WTC11 (cell line): ENCODE results near the gene SLC29A1. TPM values are rescaled to one million over a fixed set of nuclear protein-coding genes. Genes with fewer than 3 reads are reported as not detected.

Experiments
- ATAC-seq: fragments of 200-7000 bp; cut with Tn5 transposase; 2 replicates; pipeline ENCODE4 v1.10.0; 2021; ENCODE audit warnings: mild to moderate bottlenecking, moderate library complexity
- CTCF ChIA-PET: fragments of 300-600 bp; sonication (Branson Sonifier 250); formaldehyde crosslinking; loops from one replicate; lab custom pipeline; 2021; ENCODE audit warnings: antibody characterized with exemption; lab: Charles Lee
- POLR2A ChIA-PET: fragments of 350-600 bp; sonication (Branson Sonifier 250); formaldehyde crosslinking; loops from one replicate; lab custom pipeline; 2021; ENCODE audit warnings: antibody characterized with exemption; lab: Charles Lee
- DNase-seq: peaks from one replicate; pipeline ENCODE4 v3.0.0; 2021; ENCODE audit warnings: low spot score
- H3K27ac Mint-ChIP-seq: 2 replicates; pipeline ENCODE4 v1.8.0; 2021; ENCODE audit warnings: mixed read lengths
- H3K27me3 Mint-ChIP-seq: 2 replicates; pipeline ENCODE4 v1.8.0; 2021; ENCODE audit warnings: low read depth, mild to moderate bottlenecking, moderate library complexity, mixed read lengths
- H3K36me3 Mint-ChIP-seq: 2 replicates; pipeline ENCODE4 v1.8.0; 2021; ENCODE audit warnings: mixed read lengths
- H3K4me1 Mint-ChIP-seq: 2 replicates; pipeline ENCODE4 v1.8.0; 2022; ENCODE audit warnings: mixed read lengths
- H3K4me3 Mint-ChIP-seq: 2 replicates; pipeline ENCODE4 v1.8.0; 2021; ENCODE audit warnings: mild to moderate bottlenecking, moderate library complexity, mixed read lengths
- H3K9me3 Mint-ChIP-seq: 2 replicates; pipeline ENCODE4 v1.8.0; 2021; ENCODE audit warnings: mixed read lengths
- AR ChIP-seq: fragments of 250-450 bp; sonication (Bioruptor Pico); IDR thresholded peaks from 2 replicates; pipeline ENCODE4 v1.9.0; 2021; ENCODE audit warnings: mild to moderate bottlenecking
- ARID4B ChIP-seq: sonication (generic); formaldehyde crosslinking; IDR thresholded peaks from 2 replicates; pipeline ENCODE4 v1.8.0; 2023; ENCODE audit warnings: missing genetic modification reagents, mild to moderate bottlenecking, borderline replicate concordance
- ATF1 ChIP-seq: sonication (generic); formaldehyde crosslinking; IDR thresholded peaks from 2 replicates; pipeline ENCODE4 v1.8.1; 2023; ENCODE audit warnings: mild to moderate bottlenecking, moderate library complexity, missing genetic modification reagents
- HMGA2 ChIP-seq: fragments of 250-450 bp; sonication (Bioruptor Pico); IDR thresholded peaks from 2 replicates; pipeline ENCODE4 v1.4.0; 2021; ENCODE audit warnings: mild to moderate bottlenecking, moderate library complexity
- HMGXB4 ChIP-seq: sonication (generic); formaldehyde crosslinking; IDR thresholded peaks from 2 replicates; pipeline ENCODE4 v1.8.1; 2023; ENCODE audit warnings: mild to moderate bottlenecking, moderate library complexity, missing genetic modification reagents
- NFATC4 ChIP-seq: fragments of 250-450 bp; sonication (Bioruptor Pico); IDR thresholded peaks from 2 replicates; pipeline ENCODE4 v1.9.0; 2021; ENCODE audit warnings: mild to moderate bottlenecking
- NR3C1 ChIP-seq: sonication (generic); formaldehyde crosslinking; conservative IDR thresholded peaks from 2 replicates; pipeline ENCODE4 v1.8.1; 2023; ENCODE audit warnings: low read depth, mild to moderate bottlenecking, missing genetic modification reagents
- PREB ChIP-seq: sonication (generic); formaldehyde crosslinking; IDR thresholded peaks from 2 replicates; pipeline ENCODE4 v1.8.1; 2022; ENCODE audit warnings: mild to moderate bottlenecking, missing genetic modification reagents, moderate library complexity, borderline replicate concordance
- RELA ChIP-seq: sonication (generic); formaldehyde crosslinking; IDR thresholded peaks from 2 replicates; pipeline ENCODE4 v1.8.1; 2022; ENCODE audit warnings: missing genetic modification reagents, mild to moderate bottlenecking, borderline replicate concordance
- SP1 ChIP-seq: sonication (generic); formaldehyde crosslinking; conservative IDR thresholded peaks from 2 replicates; pipeline ENCODE4 v1.8.1; 2022; ENCODE audit warnings: missing genetic modification reagents
- TCF7 ChIP-seq: sonication (generic); formaldehyde crosslinking; IDR thresholded peaks from 2 replicates; pipeline ENCODE4 v1.8.0; 2022; ENCODE audit warnings: mild to moderate bottlenecking, low read depth, missing genetic modification reagents, moderate library complexity
- TEAD4 ChIP-seq: sonication (generic); formaldehyde crosslinking; IDR thresholded peaks from 2 replicates; pipeline ENCODE4 v1.8.0; 2022; ENCODE audit warnings: mild to moderate bottlenecking, missing genetic modification reagents
- ZBTB21 ChIP-seq: sonication (generic); formaldehyde crosslinking; IDR thresholded peaks from 2 replicates; pipeline ENCODE4 v1.8.1; 2023; ENCODE audit warnings: mild to moderate bottlenecking, missing genetic modification reagents, borderline replicate concordance
- ZBTB43 ChIP-seq: sonication (generic); formaldehyde crosslinking; IDR thresholded peaks from 2 replicates; pipeline ENCODE4 v1.8.1; 2023; ENCODE audit warnings: mild to moderate bottlenecking, missing genetic modification reagents
- ZNF121 ChIP-seq: sonication (generic); formaldehyde crosslinking; IDR thresholded peaks from 2 replicates; pipeline ENCODE4 v1.8.0; 2023; ENCODE audit warnings: missing genetic modification reagents
- ZNF138 ChIP-seq: sonication (generic); formaldehyde crosslinking; conservative IDR thresholded peaks from 2 replicates; pipeline ENCODE4 v1.8.1; 2022; ENCODE audit warnings: mild to moderate bottlenecking, moderate library complexity, missing genetic modification reagents
- ZNF232 ChIP-seq: sonication (generic); formaldehyde crosslinking; IDR thresholded peaks from 2 replicates; pipeline ENCODE4 v1.8.0; 2022; ENCODE audit warnings: mild to moderate bottlenecking, missing genetic modification reagents
- ZNF512 ChIP-seq: sonication (generic); formaldehyde crosslinking; IDR thresholded peaks from 2 replicates; pipeline ENCODE4 v1.8.1; 2022; ENCODE audit warnings: missing genetic modification reagents, borderline replicate concordance
- ZNF671 ChIP-seq: fragments of 250-450 bp; sonication (Bioruptor Pico); IDR thresholded peaks from 2 replicates; pipeline ENCODE4 v1.8.0; 2021; ENCODE audit warnings: mild to moderate bottlenecking
- total RNA-seq: library from RNA; stranded (reverse); gene quantifications from 3 replicates; pipeline ENCODE4 v1.2.3, GENCODE V29; 2021

SLC29A1 gene
- total RNA-seq, 1 experiment from 2014 or later, result 139 TPM

GRCh38 chr6:44245912-44246662, 22.7 kb downstream of the SLC29A1 start (continued):
- TF ChIP-seq ZNF121 (CRISPR knock-in tag), result peak; percentile 31; the same call in 1 of the 2 replicates
- TF ChIP-seq ZNF512 (CRISPR knock-in tag), result no peak
- no peak for TF ChIP-seq ATF1 (CRISPR knock-in tag)
- no peak for TF ChIP-seq NR3C1
- TF ChIP-seq ZBTB43, result peak; percentile 75
- TF ChIP-seq PREB, result no peak
- peak; percentile 66; the same call in 1 of the 2 replicates for TF ChIP-seq HMGXB4
- peak; percentile 90 for TF ChIP-seq SP1 (CRISPR knock-in tag)
- no peak for TF ChIP-seq ZNF671
- TF ChIP-seq ZNF138, result no peak

GRCh38 chr6:44246663-44247337, 23.4 kb downstream of the SLC29A1 start, which contains the start of gene HSP90AB1:
TSS of gene HSP90AB1 (plus strand) at chr6:44247101. CDS start at chr6:44248630, 1,529 bp downstream.
- Mint-ChIP-seq H3K9me3 (no peaks in the 10 kb centered on the region), H3K36me3 (peaks cover 48% of the 10 kb centered on the region), H3K27ac (peak within 1 kb of the TSS; percentile 99), H3K4me3 (peak within 1 kb of the TSS; percentile 99), H3K27me3 (peaks cover 10% of the 10 kb centered on the region), H3K4me1 (peaks cover 37% of the 10 kb centered on the region)
- peak; percentile 93 for DNase-seq
- ChIA-PET CTCF (interaction anchor here (0.7 to 7.2 kb wide), 15 partner anchors 9 to 387 kb away, joined by 3 to 80 read pairs (median 4); partner anchors contain the start of genes AARS2, SLC29A1 and SLC35B2), POLR2A (interaction anchor here (0.6 to 4.9 kb wide), 23 partner anchors 9 to 617 kb away, joined by 3 to 83 read pairs (median 5); partner anchors contain the start of genes AARS2, MRPL14, MYMX and SLC29A1)
- peak; percentile 59 for ATAC-seq
- 0 out of 2 replicates have a peak, but pooled peaks have one; percentile 34 for TF ChIP-seq NFATC4 (CRISPR knock-in tag)
- TF ChIP-seq SP1 (CRISPR knock-in tag), result peak; percentile 80
- 0 out of 2 replicates have a peak, but pooled peaks have one; percentile 4 for TF ChIP-seq HMGA2 (CRISPR knock-in tag)
- peak; percentile 75; the same call in 1 of the 2 replicates for TF ChIP-seq PREB
- TF ChIP-seq TCF7, result no peak
- 0 out of 2 replicates have a peak, but pooled peaks have one; percentile 33 for TF ChIP-seq RELA (CRISPR knock-in tag)
- TF ChIP-seq ZBTB21 (CRISPR knock-in tag), result peak; percentile 34; the same call in 1 of the 2 replicates
- TF ChIP-seq TEAD4 (CRISPR knock-in tag), result no peak
- peak; percentile 94 for TF ChIP-seq ZNF232 (CRISPR knock-in tag)
- TF ChIP-seq AR (CRISPR knock-in tag), result peak; percentile 73; the same call in 1 of the 2 replicates
- TF ChIP-seq ARID4B (CRISPR knock-in tag), result peak; percentile 73
